ENCODE data around the gene KLF2. TPM values are rescaled to one million over a fixed set of nuclear protein-coding genes. Genes with fewer than 3 reads are reported as not detected.
A peak's percentile ranks its signal among the peaks of the same experiment; 100 is the strongest.

The KLF2 gene
- total RNA-seq, 3 donors from 2014 or later, result 8.1 to 29.5 (median 23.4) TPM

DNA sequence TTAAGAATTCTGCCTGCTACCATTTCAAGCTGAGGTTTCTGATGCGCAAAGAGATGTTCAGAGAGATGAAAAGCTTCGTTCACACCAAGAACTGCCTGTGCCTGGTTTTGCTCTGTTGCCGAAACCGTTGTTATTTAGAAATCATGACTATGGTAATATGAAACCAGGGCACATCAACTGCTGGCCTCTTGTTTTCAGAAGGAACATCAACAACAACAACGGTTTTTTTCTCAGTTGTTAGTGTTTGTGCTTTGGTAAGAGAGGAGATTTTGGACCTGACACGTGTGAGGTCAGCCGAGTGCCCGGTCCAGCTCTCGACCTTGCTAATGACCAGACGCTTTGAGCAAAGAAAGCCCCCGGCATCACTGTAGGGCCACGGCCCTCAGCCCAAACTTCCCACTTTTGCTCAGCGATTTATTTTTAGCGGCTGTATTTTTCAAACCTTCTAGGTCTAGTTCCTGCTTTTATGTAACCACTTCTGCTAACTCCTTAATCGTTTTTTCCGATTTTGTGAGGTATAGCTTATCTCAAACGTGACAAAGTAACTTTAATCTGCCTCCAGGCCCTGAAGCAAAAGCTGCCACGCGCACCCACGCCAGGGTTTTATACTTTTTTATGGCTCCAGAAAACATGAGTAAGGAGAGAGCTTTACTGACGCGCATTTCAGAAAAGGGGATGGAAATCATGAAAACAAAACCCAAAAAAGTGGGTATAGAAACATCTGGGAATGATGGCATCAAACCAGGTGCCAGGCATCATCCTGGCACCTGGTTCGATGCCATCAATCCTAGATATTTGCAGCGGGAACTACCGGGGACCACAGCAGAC is 42.0 kb downstream of the KLF2 start:
- Histone ChIP-seq H3K4me1 (ENCODE audit: low read depth) (peaks cover 41% of the 10 kb centered on the region), H3K4me3 (no peak overlapping the region), H3K9me3 (no peaks in the 10 kb centered on the region), H3K36me3 (ENCODE audit: low read depth) (no peaks in the 10 kb centered on the region)
- DNase-seq, result peak in 1 of 3 donors; percentile 54
- intact Hi-C loops (cut with DNase I, micrococcal nuclease), result no loop called here
- peak; percentile 6 for ATAC-seq
- TF ChIP-seq, protein P1, sequence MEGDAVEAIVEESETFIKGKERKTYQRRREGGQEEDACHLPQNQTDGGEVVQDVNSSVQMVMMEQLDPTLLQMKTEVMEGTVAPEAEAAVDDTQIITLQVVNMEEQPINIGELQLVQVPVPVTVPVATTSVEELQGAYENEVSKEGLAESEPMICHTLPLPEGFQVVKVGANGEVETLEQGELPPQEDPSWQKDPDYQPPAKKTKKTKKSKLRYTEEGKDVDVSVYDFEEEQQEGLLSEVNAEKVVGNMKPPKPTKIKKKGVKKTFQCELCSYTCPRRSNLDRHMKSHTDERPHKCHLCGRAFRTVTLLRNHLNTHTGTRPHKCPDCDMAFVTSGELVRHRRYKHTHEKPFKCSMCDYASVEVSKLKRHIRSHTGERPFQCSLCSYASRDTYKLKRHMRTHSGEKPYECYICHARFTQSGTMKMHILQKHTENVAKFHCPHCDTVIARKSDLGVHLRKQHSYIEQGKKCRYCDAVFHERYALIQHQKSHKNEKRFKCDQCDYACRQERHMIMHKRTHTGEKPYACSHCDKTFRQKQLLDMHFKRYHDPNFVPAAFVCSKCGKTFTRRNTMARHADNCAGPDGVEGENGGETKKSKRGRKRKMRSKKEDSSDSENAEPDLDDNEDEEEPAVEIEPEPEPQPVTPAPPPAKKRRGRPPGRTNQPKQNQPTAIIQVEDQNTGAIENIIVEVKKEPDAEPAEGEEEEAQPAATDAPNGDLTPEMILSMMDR (IDR thresholded peaks at IDR 0.05), result no peak

DNA sequence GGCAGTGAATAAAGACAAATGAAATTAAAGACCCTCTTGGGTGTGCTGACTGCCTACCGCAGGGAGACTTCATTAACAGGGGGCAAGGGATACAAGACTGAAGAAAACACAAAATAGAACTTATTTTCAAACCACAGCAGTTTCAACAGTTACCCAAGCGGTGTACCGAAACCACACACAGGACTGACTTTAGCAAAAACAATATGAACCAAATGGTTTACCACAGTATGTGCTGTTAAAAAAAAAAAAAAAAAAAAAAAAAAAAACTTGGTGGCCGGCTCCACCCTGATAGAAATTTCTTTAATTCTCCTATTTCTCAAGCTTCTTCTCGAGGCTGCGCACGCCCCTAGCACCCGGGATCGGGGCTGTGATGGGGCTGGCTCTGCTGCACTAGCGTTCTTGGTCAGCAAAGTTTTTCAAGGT is 42.6 kb downstream of the KLF2 start:
- no peak for ATAC-seq
- Histone ChIP-seq H3K9me3 (no peaks in the 10 kb centered on the region), H3K4me1 (ENCODE audit: low read depth) (peaks cover 46% of the 10 kb centered on the region), H3K36me3 (ENCODE audit: low read depth) (no peaks in the 10 kb centered on the region), H3K4me3 (no peak overlapping the region)
- TF ChIP-seq, protein P1 (IDR thresholded peaks at IDR 0.05), result no peak
- DNase-seq, result peak in 1 of 3 donors; percentile 64
- intact Hi-C loops (cut with DNase I, micrococcal nuclease), result no loop called here

DNA sequence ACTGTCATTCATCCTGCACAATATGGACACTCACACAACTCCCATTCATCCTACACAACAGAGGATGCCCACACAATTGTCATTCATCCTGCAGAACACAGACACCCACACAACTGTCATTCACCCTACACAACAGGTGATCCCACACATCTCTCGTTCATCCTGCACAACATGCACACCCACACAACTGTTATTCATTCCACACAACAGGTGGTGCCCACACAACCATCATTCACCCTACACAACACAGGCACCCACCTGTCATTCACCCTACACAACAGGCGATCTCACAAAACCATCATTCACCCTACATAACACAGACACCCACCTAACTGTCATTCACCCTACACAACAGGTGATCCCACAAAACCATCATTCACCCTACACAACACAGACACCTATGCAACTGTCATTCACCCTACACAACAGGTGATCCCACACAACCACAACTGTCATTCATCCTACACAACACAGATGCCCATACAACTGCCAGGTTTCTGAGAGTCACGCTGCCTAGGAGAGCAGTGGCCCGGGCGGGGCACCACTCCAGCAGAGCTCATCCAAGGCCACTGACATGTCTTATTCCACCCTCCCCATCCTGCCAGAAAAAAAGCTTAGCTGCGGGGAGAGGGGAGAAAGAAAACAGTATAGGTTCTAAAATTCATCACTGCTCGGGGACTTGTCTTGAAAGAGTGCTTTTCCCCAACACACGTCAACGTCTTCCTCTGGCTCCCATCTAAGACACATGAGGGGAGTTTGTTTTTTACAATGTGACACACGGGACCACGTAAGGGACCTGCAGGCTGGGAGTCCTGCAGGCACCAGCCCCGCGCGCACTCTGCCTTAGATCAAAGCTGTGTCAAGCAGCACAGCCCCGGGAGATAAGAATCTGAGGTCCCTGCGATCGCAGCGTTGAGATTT is 44.0 kb downstream of the KLF2 start:
- TF ChIP-seq, protein P1 (IDR thresholded peaks at IDR 0.05), result no peak
- peak in 1 of 3 donors; percentile 61 for DNase-seq

DNA sequence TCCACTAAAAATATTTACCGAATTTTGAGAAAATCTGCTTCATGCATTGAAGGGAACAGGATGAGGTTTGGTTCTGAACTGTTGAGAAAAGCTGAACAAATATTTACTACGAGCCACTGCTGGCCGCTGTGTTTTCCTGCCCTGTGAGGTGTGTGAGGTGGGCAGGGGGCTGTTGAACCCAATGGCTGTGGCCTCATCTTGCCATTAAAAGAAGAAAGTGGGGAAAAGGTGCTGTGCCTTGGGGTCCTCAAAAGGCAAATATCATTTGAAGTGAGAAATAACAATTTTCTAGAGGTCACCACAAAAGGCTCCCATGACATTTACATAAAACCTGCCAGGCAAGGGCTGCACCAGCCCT is 44.7 kb downstream of the KLF2 start:
- no peak for ATAC-seq
- Histone ChIP-seq H3K4me1 (ENCODE audit: low read depth) (peaks cover 35% of the 10 kb centered on the region), H3K36me3 (ENCODE audit: low read depth) (no peaks in the 10 kb centered on the region), H3K9me3 (no peaks in the 10 kb centered on the region), H3K4me3 (no peak overlapping the region)
- TF ChIP-seq, protein P1 (IDR thresholded peaks at IDR 0.05), result no peak
- intact Hi-C loops (cut with DNase I, micrococcal nuclease), result no loop called here
- DNase-seq, result no peak

More for the DNA sequence above, 44.0 kb downstream of the KLF2 start:
- no peak overlapping the region for H3K4me3 ChIP-seq
- H3K9me3 ChIP-seq, result no peaks in the 10 kb centered on the region
- peaks cover 38% of the 10 kb centered on the region for H3K4me1 ChIP-seq (ENCODE audit: low read depth)
- H3K36me3 ChIP-seq (ENCODE audit: low read depth), result no peaks in the 10 kb centered on the region
- no peak for ATAC-seq
- intact Hi-C loops (cut with DNase I, micrococcal nuclease), result no loop called here

DNA sequence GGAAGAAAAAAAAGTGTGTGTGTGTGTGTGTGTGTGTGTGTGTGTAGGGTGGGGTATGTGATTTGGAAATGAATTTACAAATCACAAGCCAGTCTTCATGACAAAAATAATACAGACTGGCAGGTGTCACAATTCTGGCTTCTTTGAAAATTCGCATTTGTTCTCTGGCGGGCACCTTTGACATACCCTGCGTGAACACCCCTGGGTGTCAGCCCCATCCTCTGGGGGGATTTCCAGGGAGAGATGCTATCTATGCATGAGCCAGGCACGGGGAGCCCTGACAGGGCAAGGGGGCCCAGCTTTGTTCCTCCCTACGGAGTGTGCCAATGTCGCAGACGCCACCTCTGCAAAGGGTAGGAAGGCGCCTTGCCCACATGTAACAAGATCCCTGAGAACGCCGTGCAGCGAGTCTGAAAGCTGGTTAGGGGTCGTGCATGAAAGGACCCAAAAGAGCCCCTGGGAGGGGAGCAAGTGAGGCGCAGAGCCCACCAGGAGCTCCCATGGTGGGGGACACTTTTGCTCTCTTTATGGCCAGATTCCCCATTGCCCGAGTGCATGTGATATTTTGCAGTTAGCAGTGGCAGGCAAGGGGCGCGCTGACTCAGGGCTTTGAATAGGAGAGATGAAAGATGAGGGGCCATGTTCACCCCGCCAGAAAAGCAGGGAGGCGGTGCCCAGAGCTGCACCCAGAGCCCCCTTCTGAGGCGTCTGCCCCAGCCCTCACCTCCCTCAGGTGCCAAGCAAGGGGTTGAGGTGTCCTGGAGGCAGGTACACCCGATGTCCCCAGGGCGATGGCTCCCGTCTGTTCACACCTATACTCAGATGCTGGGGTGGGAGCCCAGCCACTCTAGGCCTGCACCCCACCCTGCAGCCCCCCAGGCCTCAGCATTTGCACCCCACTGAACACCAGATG is 45.3 kb downstream of the KLF2 start:
- H3K4me3 ChIP-seq, result no peak overlapping the region
- peaks cover 32% of the 10 kb centered on the region for H3K4me1 ChIP-seq (ENCODE audit: low read depth)

More for the DNA sequence above, 45.3 kb downstream of the KLF2 start:
- TF ChIP-seq, protein P1 (IDR thresholded peaks at IDR 0.05), result no peak
- no peaks in the 10 kb centered on the region for H3K9me3 ChIP-seq
- intact Hi-C loops (cut with DNase I, micrococcal nuclease), result no loop called here
- ATAC-seq (no peak), DNase-seq (peak in 1 of 3 donors; percentile 60)
- no peaks in the 10 kb centered on the region for H3K36me3 ChIP-seq (ENCODE audit: low read depth)
